ENCODE measurements around the gene AAK1. TPM values are rescaled to one million over a fixed set of nuclear protein-coding genes. Genes with fewer than 3 reads are reported as not detected.
A peak's percentile ranks its signal among the peaks of the same experiment; 100 is the strongest.
"Not testable (repeated sequence)": the region's sequence is repeated elsewhere in the genome, so short reads cannot be mapped to it uniquely, and the experiment has no call there.

AAK1 gene
- total and polyA plus RNA-seq, 8 donors = 12.9 to 115 (median 66.8) TPM

- Histone ChIP-seq H3K9me3 (peaks cover 0 to 6% (median 0%) of the 10 kb centered on the region in 4 donors), H3K27me3 (no peaks in the 10 kb centered on the region), H3K27ac (peak overlapping the region; percentile 78 to 94 (median 88)), H3K4me1 (peaks cover 0 to 15% (median 11%) of the 10 kb centered on the region in 4 donors), H3K36me3 (no peaks in the 10 kb centered on the region), H3K4me3 (peak overlapping the region in 3 of 4 donors; percentile 22 to 37 (median 32))
- intact Hi-C loops (cut with DNase I; ENCODE audit: low total_unique reads) = no loop called here
- WGBS, 5 donors = 24 to 51% (median 25%) methylated on average over 2 of the region's 2 CpGs
- no peak for TF ChIP-seq EP300 (IDR thresholded peaks at IDR 0.05)
- no peak for TF ChIP-seq CTCF (IDR thresholded peaks at IDR 0.05)
- TF ChIP-seq POLR2A (IDR thresholded peaks at IDR 0.05) = no peak
- peak in 2 of 3 donors; percentile 40 to 57 for TF ChIP-seq POLR2AphosphoS5 (IDR thresholded peaks at IDR 0.05)
- peak; percentile 46 to 64 for DNase-seq
Measured at GRCh38 chr2:69674316-69674670, 30.8 kb upstream of the AAK1 start.

GRCh38 chr2:69673098-69673497 lies 29.6 kb upstream of the AAK1 start:
- H3K9me3 ChIP-seq; H3K36me3 ChIP-seq; DNase-seq; H3K27me3 ChIP-seq; intact Hi-C loops (cut with DNase I; ENCODE audit: low total_unique reads): not testable (repeated sequence)
- Histone ChIP-seq H3K4me3 (peak overlapping the region in 1 of 4 donors; percentile 37), H3K4me1 (peaks cover 0 to 19% (median 12%) of the 10 kb centered on the region in 4 donors), H3K27ac (peak overlapping the region in 4 of 5 donors; percentile 88 to 94 (median 88))
- WGBS, 5 donors = 93 to 98% (median 96%) methylated on average over 3 of the region's 3 CpGs

- H3K36me3 ChIP-seq = no peaks in the 10 kb centered on the region
- WGBS, 5 donors = 34 to 65% (median 52%) methylated on average over 2 of the region's 2 CpGs
- DNase-seq = no peak
- H3K4me1 ChIP-seq = peaks cover 0 to 18% (median 10%) of the 10 kb centered on the region in 4 donors
- no peak overlapping the region for H3K4me3 ChIP-seq
- H3K9me3 ChIP-seq = peaks cover 0 to 6% (median 0%) of the 10 kb centered on the region in 4 donors
- intact Hi-C loops (cut with DNase I; ENCODE audit: low total_unique reads) = no loop called here
- peak overlapping the region in 1 of 5 donors; percentile 38 for H3K27ac ChIP-seq
- no peaks in the 10 kb centered on the region for H3K27me3 ChIP-seq
- TF ChIP-seq CTCF (IDR thresholded peaks at IDR 0.05) (no peak), EP300 (IDR thresholded peaks at IDR 0.05) (no peak), POLR2AphosphoS5 (IDR thresholded peaks at IDR 0.05) (no peak), POLR2A (IDR thresholded peaks at IDR 0.05) (no peak)
Measured at GRCh38 chr2:69669666-69670065, 26.1 kb upstream of the AAK1 start.

GRCh38 chr2:69668598-69668997 lies 25.1 kb upstream of the AAK1 start:
- TF ChIP-seq POLR2AphosphoS5 (IDR thresholded peaks at IDR 0.05) (no peak), EP300 (IDR thresholded peaks at IDR 0.05) (no peak), CTCF (IDR thresholded peaks at IDR 0.05) (no peak), POLR2A (IDR thresholded peaks at IDR 0.05) (no peak)
- DNase-seq = no peak
- Histone ChIP-seq H3K27ac (no peak overlapping the region), H3K27me3 (no peaks in the 10 kb centered on the region), H3K36me3 (no peaks in the 10 kb centered on the region), H3K4me3 (no peak overlapping the region), H3K9me3 (peaks cover 0 to 10% (median 0%) of the 10 kb centered on the region in 4 donors), H3K4me1 (peaks cover 0 to 15% (median 7%) of the 10 kb centered on the region in 4 donors)
- WGBS, 5 donors = 85 to 93% (median 89%) methylated on average over 5 of the region's 5 CpGs
- intact Hi-C loops (cut with DNase I; ENCODE audit: low total_unique reads) = no loop called here

GRCh38 chr2:69667805-69668382 lies 24.4 kb upstream of the AAK1 start:
- WGBS, 5 donors = 53 to 67% (median 57%) methylated on average over 7 of the region's 7 CpGs
- no peak for DNase-seq
- H3K27ac ChIP-seq = no peak overlapping the region
- intact Hi-C loops (cut with DNase I; ENCODE audit: low total_unique reads) = no loop called here
- no peaks in the 10 kb centered on the region for H3K27me3 ChIP-seq
- H3K4me1 ChIP-seq = peaks cover 0 to 15% (median 7%) of the 10 kb centered on the region in 4 donors
- H3K36me3 ChIP-seq = no peaks in the 10 kb centered on the region
- TF ChIP-seq POLR2AphosphoS5 (IDR thresholded peaks at IDR 0.05) (no peak), POLR2A (IDR thresholded peaks at IDR 0.05) (no peak), CTCF (IDR thresholded peaks at IDR 0.05) (no peak), EP300 (IDR thresholded peaks at IDR 0.05) (no peak)
- H3K9me3 ChIP-seq = peaks cover 0 to 10% (median 0%) of the 10 kb centered on the region in 4 donors
- no peak overlapping the region for H3K4me3 ChIP-seq

All from stomach (tissue), 9 donors.